Lower leg skin (tissue), 3 donors: Measurements from ENCODE around the gene UQCR10.

ENCODE experiments used
- CTCF ChIP-seq, 3 donors: fragments of 450-650 bp; IDR thresholded peaks; one replicate each; pipeline ENCODE4 v1.5.1; 2016; ENCODE audit warnings: antibody characterized with exemption in 3 of 3, mild to moderate bottlenecking in 3 of 3, moderate library complexity in 2 of 3
- POLR2A ChIP-seq, 2 donors: fragments of 450-650 bp; IDR thresholded peaks; one replicate each; pipeline ENCODE4 v1.6.1; 2016 to 2017; ENCODE audit warnings: antibody characterized with exemption in 2 of 2, mild to moderate bottlenecking in 1 of 2, moderate library complexity in 1 of 2

DNA sequence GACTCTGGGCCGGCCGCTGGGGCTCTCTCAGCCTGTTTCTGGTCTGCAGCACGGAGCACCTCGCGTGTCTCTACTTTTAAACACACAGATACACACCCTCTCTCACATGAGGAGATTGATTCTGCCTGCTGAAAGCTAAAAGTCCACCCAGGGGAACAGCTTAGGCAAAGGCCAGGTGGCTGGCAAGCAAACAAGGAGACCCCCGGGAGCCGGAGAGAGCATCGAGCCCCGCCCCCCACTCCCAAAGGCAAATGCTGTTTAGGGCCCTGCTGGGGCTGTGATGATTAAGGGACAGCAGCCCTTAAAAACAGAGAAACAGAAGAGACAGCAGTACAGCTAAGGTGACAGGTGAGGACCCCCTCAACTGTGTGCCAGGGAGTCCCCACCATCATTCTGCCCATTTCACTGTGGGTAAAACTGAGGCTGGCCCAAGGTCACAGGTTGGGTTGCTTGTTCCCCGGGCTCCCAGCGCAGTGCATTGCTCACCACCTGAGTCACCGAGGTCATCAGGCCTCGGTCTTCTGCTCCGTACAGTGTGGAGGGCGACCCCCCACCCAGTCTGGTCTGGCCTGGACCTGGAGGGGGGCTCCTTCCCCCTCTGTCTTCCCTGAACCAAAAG, 40.5 kb upstream of the UQCR10 start:
- TF ChIP-seq CTCF (IDR thresholded peaks at IDR 0.05) = no peak
- TF ChIP-seq POLR2A (IDR thresholded peaks at IDR 0.05) = no peak
